ENCODE measurements around the gene TMEM91.

TMEM91 gene

GRCh38 chr19:41433171-41433570, 56.8 kb downstream of the TMEM91 start:
- DNase-seq (ENCODE audit: low spot score): no peak

All from CD4-positive, alpha-beta T cell treated with Interleukin-15 for 4 hours (primary cell).